ENCODE data around the gene ADAMTS2.

The ADAMTS2 gene

DNA sequence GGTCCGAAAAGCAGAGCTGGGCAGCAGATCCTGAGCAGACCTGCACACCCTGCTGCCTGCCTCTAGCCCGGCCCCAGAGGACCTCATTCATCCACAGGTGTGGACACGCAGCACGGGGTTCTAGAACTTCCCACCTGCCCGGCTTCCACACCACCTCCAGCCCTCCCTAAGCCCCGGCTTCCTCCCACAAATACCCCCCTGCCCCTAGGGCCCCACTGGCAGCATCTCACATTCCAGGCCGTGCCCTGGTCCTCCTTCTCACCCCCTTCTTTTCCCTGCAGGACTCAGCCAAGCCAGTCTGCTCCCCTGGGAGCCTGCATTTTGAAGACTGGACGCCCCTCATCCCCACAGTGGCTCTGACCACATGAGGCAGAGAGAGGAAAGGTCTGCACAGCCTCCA, 138.9 kb downstream of the ADAMTS2 start:
- no peak overlapping the region for H3K4me3 ChIP-seq (ENCODE audit: low read depth, low read length)
- no peak for DNase-seq (ENCODE audit: low read depth)
- TF ChIP-seq CTCF (IDR thresholded peaks at IDR 0.05; ENCODE audit: insufficient read depth, low read depth, low read length, missing control alignments) = no peak

- TF ChIP-seq CTCF (IDR thresholded peaks at IDR 0.05; ENCODE audit: insufficient read depth, low read depth, low read length, missing control alignments) = no peak
- DNase-seq (ENCODE audit: low read depth) = no peak
- H3K4me3 ChIP-seq (ENCODE audit: low read depth, low read length) = no peak overlapping the region
Observed at GRCh38 chr5:179205277-179205676, 140.0 kb downstream of the ADAMTS2 start.

DNA sequence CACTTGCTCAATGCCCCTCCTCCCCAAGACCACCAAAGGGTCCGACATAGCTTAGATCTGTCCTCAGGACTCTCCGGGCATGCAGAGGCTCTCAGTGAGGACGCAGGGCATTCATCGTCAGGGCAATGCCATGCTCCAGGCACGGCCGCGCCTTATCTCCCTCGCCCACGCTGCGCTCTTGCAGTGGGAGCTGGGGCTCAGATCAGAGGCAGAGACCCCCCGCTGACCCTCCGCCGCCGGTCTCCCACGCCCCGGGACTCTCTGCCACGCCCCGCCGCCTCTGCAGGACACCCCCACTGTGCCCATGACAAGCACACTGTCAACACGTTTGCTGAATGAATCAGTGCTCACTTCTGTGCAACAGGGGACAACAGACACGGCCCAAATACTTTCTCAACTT, 140.7 kb downstream of the ADAMTS2 start:
- no peak for DNase-seq (ENCODE audit: low read depth)
- TF ChIP-seq CTCF (IDR thresholded peaks at IDR 0.05; ENCODE audit: insufficient read depth, low read depth, low read length, missing control alignments) = no peak

DNA sequence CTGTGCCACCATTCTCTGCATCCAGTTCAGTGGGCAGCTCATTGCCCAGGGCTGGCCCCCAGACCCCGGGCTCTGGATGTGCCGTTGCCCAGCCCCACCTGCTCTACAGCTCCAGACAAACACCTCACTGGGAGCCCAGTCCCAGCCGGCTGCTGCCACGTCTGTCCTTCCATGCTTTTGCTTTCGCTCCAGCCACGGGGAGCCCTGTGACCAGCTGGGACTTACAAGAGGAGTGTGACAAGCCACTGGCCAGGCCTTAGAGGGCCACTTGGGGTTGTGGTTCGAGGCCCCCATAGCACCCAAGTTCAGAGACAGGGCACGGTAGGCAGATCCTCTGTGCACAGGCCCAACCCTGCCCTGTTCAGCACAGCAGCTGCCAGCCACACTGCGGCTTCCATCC, 142.0 kb downstream of the ADAMTS2 start:
- TF ChIP-seq CTCF (IDR thresholded peaks at IDR 0.05; ENCODE audit: insufficient read depth, low read depth, low read length, missing control alignments) = no peak
- DNase-seq (ENCODE audit: low read depth) = no peak
- no peak overlapping the region for H3K4me3 ChIP-seq (ENCODE audit: low read depth, low read length)

More for the DNA sequence above, 140.7 kb downstream of the ADAMTS2 start:
- no peak overlapping the region for H3K4me3 ChIP-seq (ENCODE audit: low read depth, low read length)

DNA sequence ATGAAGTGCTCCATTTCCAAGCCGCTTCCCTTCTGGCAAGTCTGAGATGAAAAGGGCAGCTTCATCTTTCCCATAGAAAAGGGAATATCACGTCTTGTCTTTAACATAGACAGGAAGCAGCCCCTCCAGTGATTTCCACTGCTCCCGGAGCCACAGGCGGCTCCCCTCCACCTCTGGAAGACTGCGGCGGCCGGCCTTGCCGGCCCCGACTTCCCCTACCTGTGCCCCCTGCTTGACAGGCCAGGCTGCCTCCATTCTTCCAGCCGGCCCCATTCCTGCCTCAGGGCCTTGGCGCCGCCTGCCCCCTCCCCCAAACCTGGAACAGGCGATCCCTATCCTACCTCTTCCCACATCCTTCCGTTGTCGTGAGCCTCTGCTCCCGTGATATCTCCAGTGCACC, 143.3 kb downstream of the ADAMTS2 start:
- TF ChIP-seq CTCF (IDR thresholded peaks at IDR 0.05; ENCODE audit: insufficient read depth, low read depth, low read length, missing control alignments) = no peak
- no peak for DNase-seq (ENCODE audit: low read depth)

GRCh38 chr5:179199246-179199645, 146.0 kb downstream of the ADAMTS2 start:
- H3K4me3 ChIP-seq (ENCODE audit: low read depth, low read length) = no peak overlapping the region
- DNase-seq (ENCODE audit: low read depth) = no peak
- no peak for TF ChIP-seq CTCF (IDR thresholded peaks at IDR 0.05; ENCODE audit: insufficient read depth, low read depth, low read length, missing control alignments)

More for the DNA sequence above, 143.3 kb downstream of the ADAMTS2 start:
- H3K4me3 ChIP-seq (ENCODE audit: low read depth, low read length) = no peak overlapping the region

DNA sequence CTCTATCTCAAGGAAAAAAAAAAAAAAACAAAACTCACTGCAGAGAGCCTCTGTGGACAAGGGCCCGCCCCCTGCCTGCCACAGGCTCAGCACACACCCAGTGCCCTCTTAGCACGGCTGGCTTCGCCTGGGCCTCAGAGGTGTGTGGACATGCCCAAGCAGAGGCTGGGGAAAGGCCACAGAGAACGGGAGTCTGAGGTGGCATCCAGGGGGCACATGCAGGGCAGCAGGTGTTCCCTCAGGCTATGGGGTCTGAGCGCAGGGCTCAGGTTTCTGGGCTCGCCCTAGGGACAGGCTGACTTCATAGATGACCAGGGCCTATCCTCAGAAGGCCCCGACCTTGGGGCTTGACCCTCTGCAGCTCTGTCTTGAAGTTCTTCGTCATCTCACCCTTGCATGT, 146.4 kb downstream of the ADAMTS2 start:
- no peak for TF ChIP-seq CTCF (IDR thresholded peaks at IDR 0.05; ENCODE audit: insufficient read depth, low read depth, low read length, missing control alignments)

More for the DNA sequence above, 146.4 kb downstream of the ADAMTS2 start:
- DNase-seq (ENCODE audit: low read depth) = no peak
- no peak overlapping the region for H3K4me3 ChIP-seq (ENCODE audit: low read depth, low read length)
